NB4 (cell line): ENCODE measurements around the gene DUOXA2.

ENCODE experiments used
- DNase-seq: peaks from one replicate; pipeline ENCODE4 v3.0.0; 2010; ENCODE audit warnings: low read depth
- H3K4me3 ChIP-seq: one replicate; pipeline ENCODE4 v1.5.1; 2011; ENCODE audit warnings: mild to moderate bottlenecking, low read depth, low read length, moderate library complexity
- MYC ChIP-seq: IDR thresholded peaks from 2 replicates; pipeline ENCODE4 v1.6.1; 2011; ENCODE audit warnings: low read depth, low read length
- POLR2A ChIP-seq: IDR thresholded peaks from 2 replicates; pipeline ENCODE4 v1.6.1; 2011; ENCODE audit warnings: mild to moderate bottlenecking; ENCODE audit not compliant: insufficient read length; ENCODE audit errors: extremely low read depth
- TF ChIP-seq, protein P1 (sequence below): IDR thresholded peaks from one replicate; pipeline ENCODE4 v1.5.1; 2012; ENCODE audit warnings: low read depth, low read length
- TF ChIP-seq, protein P2 (sequence below): IDR thresholded peaks from 2 replicates; pipeline ENCODE4 v1.6.1; 2011; ENCODE audit warnings: low read depth, low read length

Gene DUOXA2

DNA sequence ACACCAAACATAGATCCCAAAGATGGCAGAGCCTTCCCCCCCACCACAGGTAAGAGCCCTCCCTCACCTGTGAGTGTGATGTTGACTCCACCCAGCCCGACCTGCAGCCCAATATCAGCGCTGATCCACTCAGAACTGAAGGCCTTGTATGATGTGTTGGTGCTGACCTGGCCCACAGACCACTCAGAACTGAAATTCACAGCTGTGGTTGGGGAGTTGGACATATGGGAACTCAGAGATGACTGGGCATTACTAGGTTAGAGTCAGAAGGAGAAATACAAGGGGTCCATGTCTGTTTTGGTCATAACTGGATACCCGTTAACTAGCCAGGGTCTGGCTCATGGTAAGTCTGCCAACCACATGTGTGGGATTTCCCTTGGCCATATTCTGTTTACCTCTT is 6.9 kb downstream of the DUOXA2 start:
- DNase-seq = no peak
- TF ChIP-seq, protein P1, sequence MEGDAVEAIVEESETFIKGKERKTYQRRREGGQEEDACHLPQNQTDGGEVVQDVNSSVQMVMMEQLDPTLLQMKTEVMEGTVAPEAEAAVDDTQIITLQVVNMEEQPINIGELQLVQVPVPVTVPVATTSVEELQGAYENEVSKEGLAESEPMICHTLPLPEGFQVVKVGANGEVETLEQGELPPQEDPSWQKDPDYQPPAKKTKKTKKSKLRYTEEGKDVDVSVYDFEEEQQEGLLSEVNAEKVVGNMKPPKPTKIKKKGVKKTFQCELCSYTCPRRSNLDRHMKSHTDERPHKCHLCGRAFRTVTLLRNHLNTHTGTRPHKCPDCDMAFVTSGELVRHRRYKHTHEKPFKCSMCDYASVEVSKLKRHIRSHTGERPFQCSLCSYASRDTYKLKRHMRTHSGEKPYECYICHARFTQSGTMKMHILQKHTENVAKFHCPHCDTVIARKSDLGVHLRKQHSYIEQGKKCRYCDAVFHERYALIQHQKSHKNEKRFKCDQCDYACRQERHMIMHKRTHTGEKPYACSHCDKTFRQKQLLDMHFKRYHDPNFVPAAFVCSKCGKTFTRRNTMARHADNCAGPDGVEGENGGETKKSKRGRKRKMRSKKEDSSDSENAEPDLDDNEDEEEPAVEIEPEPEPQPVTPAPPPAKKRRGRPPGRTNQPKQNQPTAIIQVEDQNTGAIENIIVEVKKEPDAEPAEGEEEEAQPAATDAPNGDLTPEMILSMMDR = no peak
- TF ChIP-seq POLR2A (no peak), MYC (no peak)
- TF ChIP-seq, protein P2, sequence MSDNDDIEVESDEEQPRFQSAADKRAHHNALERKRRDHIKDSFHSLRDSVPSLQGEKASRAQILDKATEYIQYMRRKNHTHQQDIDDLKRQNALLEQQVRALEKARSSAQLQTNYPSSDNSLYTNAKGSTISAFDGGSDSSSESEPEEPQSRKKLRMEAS = no peak
- no peak overlapping the region for H3K4me3 ChIP-seq

DNA sequence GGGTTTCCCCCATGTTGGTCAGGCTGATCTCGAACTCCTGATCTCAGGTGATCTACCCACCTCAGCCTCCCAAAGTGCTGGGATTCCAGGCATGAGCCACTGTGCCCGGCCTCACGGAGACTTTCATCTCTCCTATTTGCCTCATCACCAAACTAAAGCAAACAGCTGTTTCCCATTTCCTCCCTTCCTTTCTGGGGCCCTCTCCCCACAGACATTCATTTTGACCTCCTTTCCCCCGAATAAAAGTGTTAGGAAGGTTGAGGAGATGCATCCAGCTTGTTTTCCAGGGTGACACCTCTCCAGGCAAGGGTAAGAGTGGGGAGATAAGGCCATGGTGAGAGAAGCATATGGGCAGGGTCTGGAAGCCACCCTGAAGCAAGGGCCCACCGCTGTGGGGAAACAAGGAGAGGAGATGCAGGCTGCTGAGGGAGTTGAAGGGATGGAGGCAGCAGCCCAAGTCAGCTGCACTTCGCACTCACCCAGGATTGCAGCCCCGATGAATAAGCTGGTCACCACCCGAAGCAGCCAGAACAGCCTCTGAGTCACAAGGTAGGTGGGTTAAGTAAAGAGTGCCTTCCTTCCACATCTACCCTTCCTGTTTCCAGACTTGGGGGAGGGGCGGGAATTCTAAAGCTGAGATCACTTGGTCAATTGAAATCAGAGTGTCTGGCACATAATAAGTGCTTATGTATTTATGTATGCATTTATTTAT is 7.7 kb downstream of the DUOXA2 start:
- H3K4me3 ChIP-seq = no peak overlapping the region
- TF ChIP-seq POLR2A (no peak), MYC (no peak)
- TF ChIP-seq, protein P1 = no peak
- TF ChIP-seq, protein P2 = no peak
- peak; percentile 13 for DNase-seq

DNA sequence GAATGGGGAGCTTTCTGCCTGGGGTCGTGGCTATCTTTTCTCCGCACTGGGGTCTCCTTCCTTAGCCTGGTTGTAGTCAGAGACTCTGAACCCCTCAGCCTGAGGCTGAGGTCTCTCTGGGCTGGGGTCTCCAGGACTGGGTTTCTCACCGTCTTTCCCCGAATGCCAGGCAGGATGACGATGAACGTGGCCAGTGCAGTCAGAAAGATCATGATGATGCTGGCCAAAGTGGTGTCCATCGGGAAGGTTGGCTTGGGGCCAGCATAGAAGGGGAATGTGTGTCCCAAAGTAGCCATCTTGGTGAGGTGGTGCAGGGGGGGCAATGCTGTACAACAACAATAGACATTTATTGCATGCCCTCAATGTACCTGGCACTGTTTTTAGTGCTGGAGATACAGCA is 8.6 kb downstream of the DUOXA2 start:
- no peak for DNase-seq
- H3K4me3 ChIP-seq = no peak overlapping the region
- TF ChIP-seq, protein P1 = no peak
- TF ChIP-seq POLR2A (no peak), MYC (no peak)
- TF ChIP-seq, protein P2 = no peak

DNA sequence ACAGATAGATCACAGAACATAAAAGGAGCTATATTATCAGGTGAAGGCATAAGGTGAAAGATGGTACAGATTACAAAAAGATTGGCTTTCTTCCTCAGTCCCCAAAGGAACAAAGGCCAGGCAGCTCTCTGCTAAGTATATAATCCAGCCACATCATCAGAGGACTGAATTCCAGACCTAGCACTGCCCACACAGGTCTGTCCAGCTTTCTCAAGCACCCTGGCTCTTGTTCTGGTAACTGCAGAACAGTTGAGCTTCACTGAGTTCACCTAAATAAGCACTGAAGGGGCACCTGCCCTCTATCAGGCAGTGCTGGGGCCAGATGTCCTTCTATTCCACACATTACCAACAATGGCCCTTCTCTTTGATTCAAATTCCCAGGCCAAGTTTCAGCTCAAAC is 9.3 kb downstream of the DUOXA2 start:
- no peak for DNase-seq
- H3K4me3 ChIP-seq = no peak overlapping the region
- TF ChIP-seq, protein P2 = no peak
- TF ChIP-seq, protein P1 = no peak
- no peak for TF ChIP-seq POLR2A
- TF ChIP-seq MYC = no peak

DNA sequence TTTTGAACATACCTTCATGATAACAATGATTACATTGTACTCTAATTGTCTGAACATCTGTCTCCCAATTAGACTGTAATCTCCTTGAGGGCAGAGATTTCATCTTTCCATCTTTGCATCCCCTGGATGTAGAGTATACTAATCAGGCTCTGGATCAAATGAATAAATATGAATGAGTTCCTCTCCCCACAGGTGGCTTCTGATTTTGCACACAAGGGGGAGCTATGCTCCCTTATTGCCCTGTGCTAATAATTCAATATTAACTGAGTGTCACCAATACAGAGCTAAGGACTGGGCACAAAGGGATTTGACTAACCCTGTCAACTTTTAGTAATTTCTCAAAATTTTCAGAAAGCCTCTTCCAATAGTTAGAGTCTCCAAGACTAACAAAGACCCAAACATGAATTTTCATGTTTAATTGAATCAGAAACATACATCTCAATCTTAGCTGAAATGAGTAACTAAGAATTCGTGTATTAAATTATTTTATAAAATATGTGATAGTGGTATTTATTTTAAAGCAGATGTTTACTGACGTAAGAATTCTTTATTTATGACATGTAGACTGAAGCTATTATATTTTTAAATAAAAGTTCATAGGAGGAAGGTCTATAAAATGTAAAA is 12.5 kb downstream of the DUOXA2 start:
- peak; percentile 42 for DNase-seq
- no peak overlapping the region for H3K4me3 ChIP-seq
- TF ChIP-seq, protein P1 = peak; percentile 59
- TF ChIP-seq, protein P2 = no peak
